DOHH2 (cell line): ENCODE measurements around the gene REC8.

ENCODE experiments used
- CTCF ChIP-seq: fragments of 200-600 bp; sonication (generic); IDR thresholded peaks from one replicate; pipeline ENCODE4 v1.5.1; 2014; ENCODE audit warnings: antibody characterized with exemption, mild to moderate bottlenecking, low read depth, low read length; ENCODE audit not compliant: poor library complexity, severe bottlenecking
- EZH2phosphoT487 ChIP-seq: fragments of 200-600 bp; sonication (generic); IDR thresholded peaks from 2 replicates; pipeline ENCODE4 v1.6.1; 2017; ENCODE audit warnings: borderline replicate concordance, mild to moderate bottlenecking, antibody characterized with exemption, low read length, moderate library complexity, mixed read lengths

- TF ChIP-seq EZH2phosphoT487 = no peak
- peak; percentile 81 for TF ChIP-seq CTCF
Observed at GRCh38 chr14:24215495-24216344, 43.8 kb downstream of the REC8 start, which contains the start of gene MDP1.
